AG10803 (cell line): Measurements from ENCODE around the gene C19orf12.
A peak's percentile ranks its signal among the peaks of the same experiment; 100 is the strongest.

ENCODE experiments used
- DNase-seq: peaks from one replicate; pipeline ENCODE4 v3.0.0; 2010; ENCODE audit warnings: low read depth
- H3K4me3 ChIP-seq: 2 replicates; pipeline ENCODE4 v1.5.1; 2011; ENCODE audit warnings: mild to moderate bottlenecking, low read length, control low read depth
- CTCF ChIP-seq: conservative IDR thresholded peaks from 2 replicates; pipeline ENCODE4 v1.5.1; 2011; ENCODE audit warnings: mild to moderate bottlenecking, low read length, control low read depth, inconsistent platforms

The C19orf12 gene

GRCh38 chr19:29665215-29665825, 49.7 kb downstream of the C19orf12 start, which contains the start of gene PLEKHF1:
PLEKHF1 (plus strand) TSS chr19:29665461; CDS start chr19:29673840, 8,379 bp downstream.
- peak; percentile 73 for DNase-seq
- TF ChIP-seq CTCF = no peak
- peak within 1 kb of the TSS; percentile 85 for H3K4me3 ChIP-seq

- no peak for DNase-seq
- H3K4me3 ChIP-seq = peak overlapping the region; percentile 85
- no peak for TF ChIP-seq CTCF
Measured at GRCh38 chr19:29664753-29665214, 50.3 kb downstream of the C19orf12 start.

GRCh38 chr19:29663861-29664752, 51.0 kb downstream of the C19orf12 start:
- TF ChIP-seq CTCF = no peak
- H3K4me3 ChIP-seq = no peak overlapping the region
- peak; percentile 73 for DNase-seq

GRCh38 chr19:29662604-29663404, 52.3 kb downstream of the C19orf12 start:
- no peak for TF ChIP-seq CTCF
- DNase-seq = peak; percentile 94
- H3K4me3 ChIP-seq = peak overlapping the region; percentile 49

- TF ChIP-seq CTCF = no peak
- no peak for DNase-seq
Measured at GRCh38 chr19:29662278-29662603, 52.8 kb downstream of the C19orf12 start.

GRCh38 chr19:29660835-29661234, 54.2 kb downstream of the C19orf12 start:
- DNase-seq = no peak
- no peak for TF ChIP-seq CTCF
- H3K4me3 ChIP-seq = no peak overlapping the region

More at GRCh38 chr19:29662278-29662603, 52.8 kb downstream of the C19orf12 start:
- H3K4me3 ChIP-seq = peak overlapping the region; percentile 49
